HTERT RPE-1 (cell line): ENCODE data around the gene GNAL.
"Not testable (repeated sequence)": the region's sequence is repeated elsewhere in the genome, so short reads cannot be mapped to it uniquely, and the experiment has no call there.

Experiments used
- in situ Hi-C: fragments of 300-500 bp; cut with MboI; formaldehyde crosslinking; loops from 4 replicates; pipeline ENCODE4 v1.14.3; 2020; ENCODE audit warnings: low sequenced_read_pairs

GNAL gene

GRCh38 chr18:11668441-11669169 is 20.5 kb upstream of the GNAL start:
- in situ Hi-C loops, result no loop called here

DNA sequence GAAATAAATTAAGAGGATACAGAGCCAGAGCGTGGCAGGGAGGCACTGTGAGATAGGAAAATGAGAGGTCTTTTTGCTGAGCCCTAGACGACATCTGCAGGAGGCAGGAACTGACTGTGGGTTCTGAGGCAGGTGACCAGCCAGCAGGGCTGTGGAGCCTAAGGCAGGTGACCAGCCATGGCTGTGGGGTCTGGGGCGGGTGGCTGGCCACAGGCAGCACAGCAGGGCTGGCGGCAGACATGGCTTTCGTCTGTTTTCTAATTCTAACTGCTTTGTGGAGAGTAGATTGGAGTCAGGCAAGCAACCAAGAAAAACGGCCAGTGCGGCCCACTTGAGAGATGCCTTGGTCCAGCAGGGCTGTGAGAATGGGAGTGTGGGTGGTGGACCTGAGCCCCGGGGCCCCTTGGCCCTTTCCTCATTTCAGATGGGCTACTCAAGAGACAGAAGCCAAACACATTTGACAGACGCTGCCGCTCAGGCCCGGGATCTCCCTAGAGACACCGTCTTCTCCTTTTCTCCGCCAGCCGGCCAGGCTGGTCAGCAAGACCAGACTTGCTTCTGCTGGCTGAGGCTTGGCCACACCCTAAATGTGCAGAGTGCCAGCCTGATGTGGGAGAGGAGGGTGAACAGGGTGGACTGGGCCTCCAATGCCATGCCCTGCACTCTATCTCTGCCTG is 19.7 kb upstream of the GNAL start:
- in situ Hi-C loops, result no loop called here

- in situ Hi-C loops, result no loop called here
These were observed 19.2 kb upstream of the GNAL start for GRCh38 chr18:11669948-11670275.

GRCh38 chr18:11671156-11671555 is 17.9 kb upstream of the GNAL start:
- in situ Hi-C loops, result no loop called here

DNA sequence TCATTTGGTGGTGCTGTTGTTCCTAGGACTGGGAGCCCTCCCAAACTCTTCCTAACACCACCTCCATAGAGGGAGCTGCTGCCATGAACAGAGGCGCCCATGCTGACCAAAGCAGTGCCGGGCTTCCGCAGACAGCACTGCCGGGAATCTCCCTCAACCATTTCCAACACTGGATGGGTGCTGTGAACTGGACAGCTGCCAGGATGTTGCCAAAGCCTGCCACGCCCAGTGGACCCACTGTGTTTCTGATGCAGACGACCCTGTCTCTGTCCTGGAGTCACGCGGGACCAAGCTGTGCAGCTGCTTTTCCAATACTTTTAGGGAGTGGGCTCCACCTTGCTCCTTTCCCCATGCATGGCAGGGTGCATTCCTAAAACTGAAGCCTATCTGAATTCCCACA is 16.9 kb upstream of the GNAL start:
- in situ Hi-C loops, result no loop called here

GRCh38 chr18:11672846-11673454 is 16.1 kb upstream of the GNAL start:
- in situ Hi-C loops, result no loop called here

GRCh38 chr18:11673560-11673959 is 15.5 kb upstream of the GNAL start:
- in situ Hi-C loops, result no loop called here

DNA sequence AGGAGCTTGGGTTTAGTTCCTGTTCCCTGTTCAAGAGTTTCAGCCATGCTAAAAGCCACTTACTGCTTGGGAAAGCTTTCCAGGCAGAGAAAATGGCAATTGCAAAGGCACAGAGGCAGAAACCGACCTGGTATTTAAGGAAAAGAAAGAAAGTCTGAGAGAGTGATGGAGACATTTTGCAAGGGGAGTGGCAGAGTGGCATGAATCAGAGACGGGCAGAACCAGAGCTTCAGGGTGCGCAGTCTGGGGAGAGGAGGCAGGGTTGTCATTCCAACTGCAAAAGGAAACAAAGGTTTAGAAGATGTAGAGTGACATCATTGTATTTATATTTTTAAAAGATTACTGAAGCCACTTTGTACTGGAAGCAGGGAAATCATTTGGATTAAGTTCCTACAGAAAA is 14.9 kb upstream of the GNAL start:
- in situ Hi-C loops, result no loop called here

DNA sequence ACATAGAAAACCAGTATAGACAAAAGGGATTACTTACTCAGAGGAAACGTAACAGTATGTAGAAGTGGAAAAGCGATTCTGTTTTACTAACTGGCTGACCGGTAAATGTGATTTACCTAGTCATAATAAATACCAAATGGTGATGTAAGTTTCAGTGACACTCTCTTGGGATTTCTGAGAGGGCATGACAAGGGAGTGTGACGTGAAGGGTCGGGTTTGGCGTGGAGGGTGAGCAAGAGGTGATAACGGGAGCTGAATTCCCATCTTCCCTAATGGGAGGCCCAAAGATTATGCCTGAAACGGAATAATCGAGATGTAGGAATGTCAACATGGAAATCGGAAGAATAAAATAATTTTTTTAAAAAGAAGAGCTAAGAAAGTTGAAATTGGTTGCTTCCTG is 12.7 kb upstream of the GNAL start:
- in situ Hi-C loops, result no loop called here

DNA sequence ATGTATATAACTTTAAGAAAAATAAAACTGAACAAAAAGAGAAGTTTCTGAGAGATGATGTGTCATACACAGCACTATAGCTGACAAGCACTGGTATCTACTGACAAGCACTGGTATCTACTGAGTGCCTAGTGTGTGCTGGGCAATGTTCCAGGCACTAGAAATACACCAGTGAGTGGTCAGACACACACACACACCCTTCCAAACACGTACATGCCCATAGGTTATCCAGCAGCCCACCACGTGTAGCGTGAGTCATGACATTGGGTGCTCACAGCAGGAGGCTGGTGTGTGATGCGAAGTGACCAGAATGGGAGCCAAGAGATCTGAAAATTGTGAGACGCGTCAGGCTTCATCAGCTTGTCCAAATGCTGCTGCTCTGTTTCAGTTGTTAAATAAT is 12.2 kb upstream of the GNAL start:
- in situ Hi-C loops, result no loop called here

GRCh38 chr18:11678211-11678610 is 10.9 kb upstream of the GNAL start:
- in situ Hi-C loops, result no loop called here

GRCh38 chr18:11689669-11690565 is 853 bp downstream of the GNAL start:
- in situ Hi-C loops, result no loop called here

GRCh38 chr18:11690660-11691059 is 1.6 kb downstream of the GNAL start:
- in situ Hi-C loops, result not testable (repeated sequence)

GRCh38 chr18:11695736-11696135 is 6.7 kb downstream of the GNAL start:
- in situ Hi-C loops, result no loop called here

DNA sequence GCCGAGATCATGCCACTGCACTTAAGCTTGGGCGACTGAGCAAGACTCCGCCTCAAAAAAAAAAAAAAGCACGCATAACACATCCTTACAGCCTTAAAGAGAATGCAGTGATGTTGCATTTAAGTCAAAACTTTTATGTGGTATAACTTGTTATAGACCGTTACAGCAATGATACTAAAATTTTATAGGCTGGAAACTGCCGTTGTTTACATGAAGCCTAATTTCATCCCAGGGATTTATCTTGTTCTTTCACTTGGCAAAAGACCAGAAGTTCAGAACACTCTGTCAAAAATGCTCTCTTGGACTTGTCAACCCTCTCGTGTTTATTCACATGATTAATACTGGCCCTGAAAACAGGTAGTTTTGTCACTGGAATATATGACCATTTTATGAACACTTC is 7.4 kb downstream of the GNAL start:
- in situ Hi-C loops, result no loop called here

DNA sequence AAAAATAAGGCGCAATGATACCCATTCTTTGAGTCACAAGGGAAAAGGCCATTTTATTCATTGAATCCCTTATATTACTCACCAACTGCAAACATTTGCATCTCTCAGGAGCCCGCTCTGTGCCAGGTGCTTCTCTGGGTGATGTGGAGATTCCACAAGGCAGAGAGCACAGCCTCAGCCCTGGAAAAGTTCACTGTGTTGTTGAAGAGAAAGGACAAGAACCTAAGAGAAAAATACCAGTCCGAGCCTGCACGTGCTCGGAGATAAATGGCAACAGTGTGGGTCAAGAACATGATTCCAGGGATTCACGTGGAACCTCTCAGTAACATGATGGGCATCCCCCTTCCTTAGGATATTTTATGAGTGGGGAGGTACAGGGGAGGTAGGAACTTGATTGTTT is 11.8 kb downstream of the GNAL start:
- in situ Hi-C loops, result no loop called here

GRCh38 chr18:11710578-11710977 is 21.5 kb downstream of the GNAL start:
- in situ Hi-C loops, result no loop called here

GRCh38 chr18:11713756-11714155 is 24.7 kb downstream of the GNAL start:
- in situ Hi-C loops, result no loop called here

- in situ Hi-C loops, result no loop called here
These were observed 25.3 kb downstream of the GNAL start for GRCh38 chr18:11714244-11714918.

DNA sequence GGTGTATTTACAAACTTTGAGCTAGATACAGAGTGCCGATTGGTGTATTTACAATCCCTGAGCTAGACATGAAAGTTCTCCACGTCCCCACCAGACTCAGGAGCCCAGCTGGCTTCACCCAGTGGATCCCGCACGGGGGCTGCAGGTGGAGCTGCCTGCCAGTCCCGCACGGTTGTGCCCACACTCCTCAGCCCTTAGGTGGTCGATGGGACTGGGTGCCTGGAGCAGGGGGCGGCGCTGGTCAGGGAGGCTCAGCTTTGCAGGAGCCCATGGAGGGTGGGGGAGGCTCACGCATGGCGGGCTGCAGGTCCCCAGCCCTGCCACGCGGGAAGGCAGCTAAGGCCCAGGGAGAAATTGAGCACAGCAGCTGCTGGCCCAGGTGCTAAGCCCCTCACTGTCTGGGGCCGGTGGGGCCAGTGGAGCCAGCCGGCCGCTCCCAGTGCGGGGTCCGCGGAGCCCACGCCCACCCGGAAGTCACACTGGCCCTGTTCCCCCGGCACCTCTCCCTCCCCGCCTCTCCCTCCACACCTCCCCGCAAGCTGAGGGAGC is 27.8 kb downstream of the GNAL start:
- in situ Hi-C loops, result not testable (repeated sequence)

GRCh38 chr18:11719050-11719449 is 30.0 kb downstream of the GNAL start:
- in situ Hi-C loops, result no loop called here
